Neural crest cell (in vitro differentiated cells): ENCODE measurements around the gene BARX1. TPM values are rescaled to one million over a fixed set of nuclear protein-coding genes. Genes with fewer than 3 reads are reported as not detected.

ENCODE experiments used
- DNase-seq: peaks from one replicate; pipeline ENCODE4 v3.0.0; 2021; ENCODE audit warnings: low read depth, mixed read lengths, low spot score
- H3K27ac Mint-ChIP-seq: one replicate; pipeline ENCODE4 v1.8.0; 2021; ENCODE audit warnings: mild to moderate bottlenecking, mixed read lengths; ENCODE audit not compliant: unreplicated experiment
- H3K27me3 Mint-ChIP-seq: 2 replicates; pipeline ENCODE4 v1.8.0; 2021; ENCODE audit warnings: low read depth, mild to moderate bottlenecking, mixed read lengths
- H3K36me3 Mint-ChIP-seq: 2 replicates; pipeline ENCODE4 v1.8.0; 2021; ENCODE audit warnings: low read depth, mild to moderate bottlenecking, mixed read lengths
- H3K4me1 Mint-ChIP-seq: 2 replicates; pipeline ENCODE4 v1.8.0; 2021; ENCODE audit warnings: mixed read lengths
- H3K4me3 Mint-ChIP-seq: one replicate; pipeline ENCODE4 v1.8.0; 2021; ENCODE audit warnings: mild to moderate bottlenecking, mixed read lengths
- H3K9me3 Mint-ChIP-seq: 2 replicates; pipeline ENCODE4 v1.8.0; 2021; ENCODE audit warnings: mixed read lengths
- CTCF ChIP-seq: fragments of 200-600 bp; sonication (generic); conservative IDR thresholded peaks from 2 replicates; pipeline ENCODE4 v1.5.0; 2021; ENCODE audit warnings: antibody characterized with exemption, mild to moderate bottlenecking
- total RNA-seq: library from RNA; stranded (reverse); gene quantifications from 2 replicates; pipeline ENCODE4 v1.2.1, GENCODE V29; 2021

BARX1 gene
- total RNA-seq, 1 donor from 2014 or later, result 0.23 TPM

GRCh38 chr9:93994132-93994531 is 39.0 kb upstream of the BARX1 start:
- Mint-ChIP-seq H3K4me3 (no peak overlapping the region), H3K27me3 (peaks cover 24% of the 10 kb centered on the region), H3K36me3 (peaks cover 2% of the 10 kb centered on the region), H3K27ac (no peak overlapping the region), H3K9me3 (peaks cover 8% of the 10 kb centered on the region), H3K4me1 (no peaks in the 10 kb centered on the region)
- no peak for DNase-seq
- no peak for TF ChIP-seq CTCF

- peaks cover 2% of the 10 kb centered on the region for H3K36me3 Mint-ChIP-seq
- TF ChIP-seq CTCF, result no peak
- H3K27ac Mint-ChIP-seq, result no peak overlapping the region
- H3K4me3 Mint-ChIP-seq, result no peak overlapping the region
- DNase-seq, result no peak
- peaks cover 11% of the 10 kb centered on the region for H3K9me3 Mint-ChIP-seq
- no peaks in the 10 kb centered on the region for H3K4me1 Mint-ChIP-seq
- peaks cover 34% of the 10 kb centered on the region for H3K27me3 Mint-ChIP-seq
These were observed 37.7 kb upstream of the BARX1 start for GRCh38 chr9:93992830-93993229.

GRCh38 chr9:93990448-93990847 is 35.3 kb upstream of the BARX1 start:
- Mint-ChIP-seq H3K4me3 (no peak overlapping the region), H3K9me3 (peaks cover 21% of the 10 kb centered on the region)
- no peak for TF ChIP-seq CTCF

GRCh38 chr9:93988056-93988455 is 32.9 kb upstream of the BARX1 start:
- H3K27me3 Mint-ChIP-seq, result peaks cover 41% of the 10 kb centered on the region
- no peak for DNase-seq
- no peak for TF ChIP-seq CTCF
- peaks cover 2% of the 10 kb centered on the region for H3K36me3 Mint-ChIP-seq
- no peak overlapping the region for H3K27ac Mint-ChIP-seq
- H3K9me3 Mint-ChIP-seq, result peaks cover 24% of the 10 kb centered on the region
- no peaks in the 10 kb centered on the region for H3K4me1 Mint-ChIP-seq
- no peak overlapping the region for H3K4me3 Mint-ChIP-seq

More at GRCh38 chr9:93990448-93990847, 35.3 kb upstream of the BARX1 start:
- H3K27me3 Mint-ChIP-seq, result peaks cover 45% of the 10 kb centered on the region
- H3K36me3 Mint-ChIP-seq, result peaks cover 2% of the 10 kb centered on the region
- no peak overlapping the region for H3K27ac Mint-ChIP-seq
- no peaks in the 10 kb centered on the region for H3K4me1 Mint-ChIP-seq
- DNase-seq, result no peak

GRCh38 chr9:93984860-93985259 is 29.7 kb upstream of the BARX1 start:
- Mint-ChIP-seq H3K36me3 (no peaks in the 10 kb centered on the region), H3K27ac (no peak overlapping the region), H3K4me1 (no peaks in the 10 kb centered on the region), H3K4me3 (no peak overlapping the region), H3K27me3 (peaks cover 53% of the 10 kb centered on the region), H3K9me3 (peaks cover 19% of the 10 kb centered on the region)
- no peak for TF ChIP-seq CTCF
- no peak for DNase-seq

- Mint-ChIP-seq H3K36me3 (no peaks in the 10 kb centered on the region), H3K4me3 (no peak overlapping the region), H3K27me3 (peaks cover 48% of the 10 kb centered on the region), H3K4me1 (no peaks in the 10 kb centered on the region), H3K27ac (no peak overlapping the region), H3K9me3 (peaks cover 19% of the 10 kb centered on the region)
- TF ChIP-seq CTCF, result no peak
- DNase-seq, result no peak
These were observed 28.7 kb upstream of the BARX1 start for GRCh38 chr9:93983875-93984274.
